GM19467 (cell line): ENCODE measurements around the gene TMEM186.
"Not testable (repeated sequence)": the region's sequence is repeated elsewhere in the genome, so short reads cannot be mapped to it uniquely, and the experiment has no call there.

ENCODE experiments used
- ATAC-seq: cut with Tn5 transposase; IDR thresholded peaks from one replicate; pipeline ENCODE4 v1.9.1; 2021; ENCODE audit warnings: mild to moderate bottlenecking, moderate library complexity; ENCODE audit not compliant: unreplicated experiment

TMEM186 gene

GRCh38 chr16:8776129-8776584, 21.3 kb downstream of the TMEM186 start:
- ATAC-seq = no peak

- no peak for ATAC-seq
Observed at GRCh38 chr16:8775359-8775758, 22.1 kb downstream of the TMEM186 start.

GRCh38 chr16:8774208-8774607, 23.2 kb downstream of the TMEM186 start:
- ATAC-seq = no peak

GRCh38 chr16:8773537-8773936, 23.9 kb downstream of the TMEM186 start:
- no peak for ATAC-seq

- ATAC-seq = no peak
Observed at GRCh38 chr16:8768692-8769091, 28.7 kb downstream of the TMEM186 start.

- no peak for ATAC-seq
Observed at GRCh38 chr16:8768283-8768682, 29.2 kb downstream of the TMEM186 start.

- no peak for ATAC-seq
Observed at GRCh38 chr16:8767176-8767575, 30.3 kb downstream of the TMEM186 start.

GRCh38 chr16:8764525-8765250, 32.8 kb downstream of the TMEM186 start:
- no peak for ATAC-seq

- no peak for ATAC-seq
Observed at GRCh38 chr16:8763899-8764298, 33.5 kb downstream of the TMEM186 start.

- no peak for ATAC-seq
Observed at GRCh38 chr16:8763083-8763482, 34.4 kb downstream of the TMEM186 start.

GRCh38 chr16:8762254-8762653, 35.2 kb downstream of the TMEM186 start:
- ATAC-seq = no peak

GRCh38 chr16:8761078-8761477, 36.4 kb downstream of the TMEM186 start:
- no peak for ATAC-seq

GRCh38 chr16:8760021-8760420, 37.4 kb downstream of the TMEM186 start:
- ATAC-seq = no peak

GRCh38 chr16:8758022-8758421, 39.4 kb downstream of the TMEM186 start:
- ATAC-seq = no peak

GRCh38 chr16:8756755-8757154, 40.7 kb downstream of the TMEM186 start:
- ATAC-seq = no peak

- ATAC-seq = no peak
Observed at GRCh38 chr16:8753416-8754054, 43.9 kb downstream of the TMEM186 start.

GRCh38 chr16:8752706-8753105, 44.7 kb downstream of the TMEM186 start:
- no peak for ATAC-seq

GRCh38 chr16:8751481-8752311, 45.7 kb downstream of the TMEM186 start:
- no peak for ATAC-seq

GRCh38 chr16:8748944-8749343, 48.5 kb downstream of the TMEM186 start:
- not testable (repeated sequence) for ATAC-seq
